GM21723 (cell line): ENCODE measurements around the gene TPR.
"Not testable (repeated sequence)": the region's sequence is repeated elsewhere in the genome, so short reads cannot be mapped to it uniquely, and the experiment has no call there.

Experiments used
- ATAC-seq: cut with Tn5 transposase; IDR thresholded peaks from one replicate; pipeline ENCODE4 v1.9.1; 2021; ENCODE audit warnings: mild to moderate bottlenecking, moderate library complexity; ENCODE audit not compliant: unreplicated experiment

Gene TPR

GRCh38 chr1:186375152-186375928, at the start of gene TPR, which contains the start of gene ODR4:
Gene TPR (minus strand): TSS chr1:186375253. CDS start chr1:186375028, 225 bp downstream.
Gene ODR4 (plus strand): TSS chr1:186375838. CDS start chr1:186379786, 3,948 bp downstream.
- ATAC-seq = peak; percentile 85

GRCh38 chr1:186424539-186424938, 49.5 kb upstream of the TPR start:
- ATAC-seq = no peak

GRCh38 chr1:186421446-186421845, 46.4 kb upstream of the TPR start:
- ATAC-seq = no peak

- peak; percentile 98 for ATAC-seq
Observed at GRCh38 chr1:186420923-186421322, 45.9 kb upstream of the TPR start.

GRCh38 chr1:186420311-186420710, 45.3 kb upstream of the TPR start:
- ATAC-seq = no peak

GRCh38 chr1:186418503-186418902, 43.5 kb upstream of the TPR start:
- ATAC-seq = no peak

DNA sequence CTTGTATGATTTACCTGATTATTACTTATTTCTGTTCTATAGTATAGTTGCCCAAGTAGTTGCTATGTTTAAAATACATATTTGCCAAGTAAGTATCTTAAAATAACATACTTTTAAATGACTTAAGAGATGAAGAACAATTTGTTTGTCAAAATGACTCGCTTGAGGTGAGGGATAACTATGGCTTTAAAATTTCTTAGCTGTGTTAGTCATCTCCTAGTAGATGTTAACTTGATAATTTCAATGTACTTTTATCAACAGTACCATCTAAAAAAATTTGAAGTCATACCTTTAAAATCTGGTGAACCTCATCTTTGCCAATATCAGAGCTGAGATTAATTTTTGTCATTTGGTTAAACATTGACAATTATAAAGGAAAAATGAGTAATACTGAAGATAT, 38.3 kb upstream of the TPR start:
- ATAC-seq = no peak

GRCh38 chr1:186409091-186409490, 34.0 kb upstream of the TPR start:
- peak; percentile 64 for ATAC-seq

DNA sequence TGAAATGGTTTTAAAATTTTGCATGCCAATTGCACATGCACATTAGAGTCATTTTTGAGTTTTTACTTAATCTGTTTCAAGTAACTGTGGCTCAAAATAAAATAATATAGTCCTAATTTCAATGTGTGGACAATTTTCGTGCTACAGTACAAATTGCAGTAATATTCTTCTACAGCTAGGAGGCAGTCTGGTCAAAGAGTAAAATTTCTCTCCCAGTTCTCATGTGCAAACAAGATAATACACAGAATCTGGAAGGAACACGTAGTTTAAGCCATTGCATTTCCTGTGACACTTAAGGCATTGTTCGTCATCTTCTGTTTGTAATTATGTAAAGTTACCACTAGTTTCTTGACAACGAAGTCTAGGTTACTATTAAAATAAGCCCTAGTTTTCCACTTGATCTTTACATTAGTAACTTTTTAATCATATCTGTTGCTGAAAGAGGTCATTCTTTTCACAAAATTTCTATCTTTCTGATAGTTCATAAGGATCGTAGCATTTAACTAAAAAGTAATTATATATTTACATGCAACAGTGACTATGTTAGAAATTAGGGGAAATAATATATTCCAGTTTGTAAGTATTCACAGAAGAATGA, 29.5 kb upstream of the TPR start:
- ATAC-seq = no peak

- ATAC-seq = no peak
Observed at GRCh38 chr1:186403632-186404031, 28.6 kb upstream of the TPR start.

DNA sequence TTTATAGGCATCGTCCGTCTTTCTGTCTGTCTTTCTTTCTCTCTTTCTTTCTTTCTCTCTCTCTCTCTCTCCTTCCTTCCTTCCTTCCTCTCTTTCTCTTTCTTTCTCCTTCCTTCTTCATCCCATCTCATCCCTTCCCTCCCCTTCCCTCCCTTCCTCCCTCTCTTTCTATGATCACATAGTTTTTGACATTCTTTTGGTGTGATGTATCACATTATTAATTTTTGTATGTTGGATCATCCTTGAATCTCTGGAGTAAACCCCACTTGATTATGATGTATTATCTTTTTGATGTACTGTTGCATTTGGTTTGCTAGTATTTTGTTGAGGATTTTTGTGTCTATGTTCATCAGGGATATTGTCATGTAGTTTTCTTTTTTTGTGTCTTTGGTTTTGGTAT, 26.4 kb upstream of the TPR start:
- not testable (repeated sequence) for ATAC-seq

DNA sequence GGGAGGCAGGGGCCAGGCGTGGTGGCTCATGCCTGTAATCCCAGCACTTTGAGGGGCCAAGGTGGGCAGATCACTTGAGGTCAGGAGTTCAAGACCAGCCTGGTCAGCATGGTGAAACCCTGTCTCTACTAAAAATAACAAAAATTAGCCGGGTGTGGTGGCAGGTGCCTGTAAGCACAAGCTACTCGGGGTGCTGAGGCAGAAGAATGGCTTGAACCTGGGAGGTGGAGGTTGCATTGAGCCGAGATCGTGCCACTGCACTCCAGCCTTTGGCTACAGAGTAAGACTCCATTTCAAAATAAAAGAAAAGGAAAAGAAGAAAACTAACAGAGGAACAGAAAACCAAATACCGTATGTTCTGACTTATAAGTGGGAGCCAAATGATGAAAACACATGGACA, 17.7 kb upstream of the TPR start:
- not testable (repeated sequence) for ATAC-seq

DNA sequence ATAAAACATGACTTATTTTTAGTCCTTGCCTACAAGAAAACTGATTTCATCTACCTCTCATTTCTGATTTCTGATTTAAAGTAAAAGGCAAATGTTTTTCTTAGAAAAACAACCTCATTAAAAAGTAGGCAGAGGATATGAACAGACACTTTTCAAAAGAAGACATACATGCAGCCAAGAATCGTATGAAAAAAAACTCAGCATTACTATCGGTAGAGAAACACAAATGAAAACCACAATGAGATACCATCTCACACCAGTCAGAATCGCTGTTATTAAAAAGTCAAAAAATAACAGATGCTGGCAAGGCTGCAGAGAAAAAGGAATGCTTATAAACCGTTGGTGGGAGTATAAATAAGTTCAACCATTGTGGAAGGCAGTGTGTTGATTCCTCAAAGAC, 16.8 kb upstream of the TPR start:
- no peak for ATAC-seq

- ATAC-seq = no peak
Observed at GRCh38 chr1:186390925-186391324, 15.9 kb upstream of the TPR start.

GRCh38 chr1:186386725-186387383, 11.8 kb upstream of the TPR start:
- no peak for ATAC-seq

DNA sequence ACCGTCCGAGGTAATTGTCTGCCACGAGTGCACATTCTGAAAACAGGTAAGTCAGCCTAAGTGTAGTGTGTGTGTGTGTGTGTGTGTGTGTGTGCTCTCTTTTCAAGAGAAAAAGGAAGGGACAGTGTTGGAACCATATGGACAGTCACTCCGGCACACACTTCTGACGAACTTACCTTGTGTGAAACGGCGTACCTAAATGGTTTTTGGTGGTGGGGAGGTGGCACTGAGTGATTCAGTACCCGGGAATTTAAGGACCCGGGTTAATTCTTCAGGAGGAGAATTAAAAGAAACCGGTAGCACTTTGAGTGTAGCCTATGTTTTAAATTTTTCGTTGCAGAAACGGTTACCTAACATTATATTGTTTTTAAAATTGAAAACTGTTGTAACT, 871 bp upstream of the TPR start:
- ATAC-seq = no peak

GRCh38 chr1:186374303-186375151, 526 bp downstream of the TPR start:
- ATAC-seq = peak; percentile 47

GRCh38 chr1:186347837-186348691, 27.0 kb downstream of the TPR start:
- ATAC-seq = not testable (repeated sequence)

DNA sequence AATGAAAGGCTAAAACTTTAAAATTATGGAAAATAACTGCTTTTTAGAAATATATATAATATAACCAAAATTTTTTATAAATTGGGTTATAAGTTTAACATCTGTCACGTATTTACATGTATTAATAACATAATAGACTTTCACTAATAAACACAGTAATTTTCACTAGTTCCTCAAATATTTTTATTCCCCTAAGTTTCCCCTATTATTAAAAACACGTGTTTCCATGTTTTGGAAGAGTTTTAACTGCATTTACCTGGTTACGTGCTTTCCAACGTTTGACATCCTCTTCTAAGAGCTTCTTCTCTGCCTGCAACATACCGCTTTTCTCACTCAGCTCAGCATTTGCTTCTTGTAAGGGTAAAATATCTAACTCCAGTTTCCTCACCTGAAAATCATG, 34.3 kb downstream of the TPR start:
- ATAC-seq = no peak

DNA sequence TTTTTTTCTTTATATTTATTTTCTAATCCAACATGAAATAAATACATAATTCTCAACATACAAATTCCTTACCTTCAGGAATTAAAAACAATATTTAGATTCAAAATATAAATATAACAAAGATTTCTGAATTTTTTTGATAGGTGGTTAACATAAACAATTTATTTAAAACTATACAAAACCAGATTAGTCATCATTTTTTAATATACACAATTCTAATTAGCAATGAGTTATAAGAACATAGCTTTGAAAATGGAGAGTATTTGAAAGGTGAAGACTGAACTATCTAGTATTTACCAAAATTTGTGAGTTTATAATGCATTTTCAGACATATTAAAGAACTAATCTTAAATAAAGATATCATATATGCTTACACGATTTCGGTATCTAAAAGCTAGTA, 37.5 kb downstream of the TPR start:
- no peak for ATAC-seq
